ENCODE results near the gene ABT1. TPM values are rescaled to one million over a fixed set of nuclear protein-coding genes. Genes with fewer than 3 reads are reported as not detected.

ABT1 gene
- total and polyA plus RNA-seq, 2 of the 8 experiments (the other 6 are each of a cell fraction or from before 2014, with no cell fraction given), result 20.5 to 30.7 TPM

GRCh38 chr6:26553264-26553634 lies 43.5 kb upstream of the ABT1 start:
- Histone ChIP-seq H4K91ac (replicated peaks; ENCODE audit: insufficient read length, low read length) (no peak overlapping the region), H3K9ac (replicated peaks in 1 of 4; ENCODE audit: extremely low read depth in 1 of 4, low read depth in 3 of 4, low read length in 3 of 4) (peak overlapping the region in 1 of 4 experiments; percentile 14; a peak in 1 of 7 replicates), H3K23ac (ENCODE audit: insufficient read length) (no peak overlapping the region), H3K27me3 (replicated peaks in 1 of 4; ENCODE audit: control insufficient read depth in 3 of 4, extremely low read depth in 1 of 4, insufficient read depth in 3 of 4, low read length in 3 of 4) (no peaks in the 10 kb centered on the region), H3K14ac (ENCODE audit: insufficient read length) (no peak overlapping the region), H2BK120ac (replicated peaks; ENCODE audit: low read depth, low read length) (no peak overlapping the region), H2AK5ac (ENCODE audit: low read depth, low read length) (no peak overlapping the region), H3K56ac (replicated peaks; ENCODE audit: insufficient read length, low read depth, low read length) (no peak overlapping the region), H3K79me1 (ENCODE audit: low read depth, low read length) (no peaks in the 10 kb centered on the region), H4K20me1 (replicated peaks in 1 of 2; ENCODE audit: control insufficient read depth in 1 of 2, insufficient read depth in 2 of 2, low read length in 2 of 2) (no peaks in the 10 kb centered on the region), H4K5ac (ENCODE audit: insufficient read length, low read depth, low read length) (no peak overlapping the region), H3K4me1 (replicated peaks in 1 of 4; ENCODE audit: control insufficient read depth in 3 of 4, insufficient read depth in 4 of 4, low read length in 3 of 4) (no peaks in the 10 kb centered on the region; a peak in 2 of 7 replicates), H3K23me2 (ENCODE audit: low read depth, low read length) (peaks cover 17% of the 10 kb centered on the region), H2BK20ac (ENCODE audit: low read length) (no peak overlapping the region), H3K79me2 (ENCODE audit: control insufficient read depth in 1 of 2, insufficient read depth in 2 of 2, low read length in 2 of 2) (no peaks in the 10 kb centered on the region), H3K18ac (ENCODE audit: extremely low read depth, low read length) (no peak overlapping the region), H2AFZ (ENCODE audit: low read length) (peak overlapping the region; percentile 68), H4K8ac (ENCODE audit: extremely low read depth, insufficient read depth, low read length) (no peak overlapping the region), H3K27ac (ENCODE audit: low read depth, low read length) (no peak overlapping the region), H3K4ac (replicated peaks; ENCODE audit: insufficient read length, low read depth, low read length) (no peak overlapping the region), H3K36me3 (ENCODE audit: control insufficient read depth in 2 of 4, insufficient read depth in 4 of 4, low read length in 3 of 4) (no peaks in the 10 kb centered on the region), H2BK15ac (ENCODE audit: low read length) (no peak overlapping the region), H3K4me2 (ENCODE audit: insufficient read depth in 1 of 2, low read depth in 2 of 2, low read length in 2 of 2) (peak overlapping the region; percentile 77 to 80), H3K9me3 (ENCODE audit: insufficient read depth in 2 of 2, low read depth in 1 of 2, low read length in 1 of 2) (no peaks in the 10 kb centered on the region), H2BK5ac (ENCODE audit: low read depth, low read length) (no peak overlapping the region), H3K4me3 (ENCODE audit: extremely low read depth in 1 of 4, insufficient read depth in 2 of 4, low read depth in 3 of 4, low read length in 4 of 4) (peak overlapping the region; percentile 77 to 96 (median 80)), H2BK12ac (ENCODE audit: low read depth, low read length) (no peak overlapping the region)
- peak; percentile 32 for FAIRE-seq
- DNase-seq (ENCODE audit: low read depth in 1 of 2, low spot score in 2 of 2), result peak in 1 of 2 experiments; percentile 93
- WGBS, 2 experiments (ENCODE audit: extremely low coverage in 1 of 2, insufficient coverage in 1 of 2, insufficient read length in 1 of 2, insufficient replicate concordance in 2 of 2, low coverage in 1 of 2, low lambda C conversion rate in 2 of 2, missing lambda C conversion rate in 1 of 2), result 0% methylated on average over 13 of the region's 13 CpGs; no CpG with 5 or more reads in 1 of the 2 experiments
- ChIA-PET CTCF (ENCODE audit: partially characterized antibody) (interaction anchor here (1.0 kb wide), 1 partner anchor 211 kb away, joined by 3 read pairs; no protein-coding TSS in a partner anchor), POLR2A (ENCODE audit: partially characterized antibody) (interaction anchor here (1.4 to 5.0 kb wide), 2 partner anchors 10 to 16 kb away, joined by 3 to 25 read pairs; partner anchors contain the start of gene HMGN4)
- no peak; the same call in 1 of the 2 replicates for TF ChIP-seq RBBP5 (IDR thresholded peaks at IDR 0.05; ENCODE audit: borderline replicate concordance, low read depth, low read length)
- TF ChIP-seq CHD1 (IDR thresholded peaks at IDR 0.05; ENCODE audit: low read depth, low read length), result no peak
- no peak for TF ChIP-seq EGR1 (IDR thresholded peaks at IDR 0.05; ENCODE audit: borderline replicate concordance, low read depth, low read length)
- no peak for TF ChIP-seq HDAC6 (IDR thresholded peaks at IDR 0.05; ENCODE audit: low read depth, low read length)
- TF ChIP-seq TEAD4 (IDR thresholded peaks at IDR 0.05; ENCODE audit: low read depth, low read length), result peak; percentile 83
- no peak for TF ChIP-seq EZH2 (IDR thresholded peaks at IDR 0.05; ENCODE audit: low read depth, low read length, severe bottlenecking)
- no peak for TF ChIP-seq ATF2 (IDR thresholded peaks at IDR 0.05; ENCODE audit: low read length)
- TF ChIP-seq POU5F1 (IDR thresholded peaks at IDR 0.05; ENCODE audit: low read depth, low read length), result no peak
- TF ChIP-seq CEBPB (IDR thresholded peaks at IDR 0.05; ENCODE audit: low read depth, low read length), result peak; percentile 77; the same call in 1 of the 2 replicates
- 0 out of 2 replicates have a peak, but pooled peaks have one; percentile 18 for TF ChIP-seq SP4 (IDR thresholded peaks at IDR 0.05; ENCODE audit: low read length)
- TF ChIP-seq NANOG (IDR thresholded peaks at IDR 0.05; ENCODE audit: insufficient read depth, low read depth, low read length, poor library complexity, severe bottlenecking), result no peak
- TF ChIP-seq KDM1A (IDR thresholded peaks at IDR 0.05; ENCODE audit: borderline replicate concordance, low read length), result 0 out of 2 replicates have a peak, but pooled peaks have one; percentile 27
